Stomach (tissue), 9 donors: ENCODE data around the gene NLRP8. TPM values are rescaled to one million over a fixed set of nuclear protein-coding genes. Genes with fewer than 3 reads are reported as not detected.

Experiments
- DNase-seq, 2 donors: peaks; one replicate each; pipeline versions ENCODE4 v3.0.0 to v3.0.0-alpha.2; 2013 to 2019
- H3K27ac ChIP-seq, 5 donors: fragments of 200-600 bp in 4 of 5; sonication (generic) in 4 of 5; one replicate each; pipeline ENCODE4 v1.5.1; 2013 to 2019; ENCODE audit warnings: mild to moderate bottlenecking in 1 of 5, moderate library complexity in 1 of 5
- H3K27me3 ChIP-seq, 3 donors: fragments of 200-600 bp; sonication (generic); one replicate each; pipeline ENCODE4 v1.5.1; 2017 to 2019; ENCODE audit warnings: mixed run types in 1 of 3
- H3K36me3 ChIP-seq, 4 donors: fragments of 200-600 bp; sonication (generic); 1 replicate in 3 of 4; 2 replicates in 1 of 4; pipeline ENCODE4 v1.5.1; 2016 to 2019
- H3K4me1 ChIP-seq, 4 donors: fragments of 200-600 bp; sonication (generic); one replicate each; pipeline ENCODE4 v1.5.1; 2016 to 2019
- H3K4me3 ChIP-seq, 4 donors: fragments of 200-600 bp; sonication (generic) in 3 of 4; one replicate each; pipeline ENCODE4 v1.5.1; 2016 to 2019; ENCODE audit warnings: mild to moderate bottlenecking in 1 of 4
- H3K9me3 ChIP-seq, 4 donors: fragments of 200-600 bp; sonication (generic); one replicate each; pipeline ENCODE4 v1.5.1; 2016 to 2019
- CTCF ChIP-seq, 7 experiments: fragments of 450-650 bp in 4 of 7; fragments of 200-600 bp in 3 of 7; sonication (generic) in 3 of 7; IDR thresholded peaks; one replicate each; pipeline ENCODE4 v1.5.1; 2016 to 2019; ENCODE audit warnings: antibody characterized with exemption in 7 of 7, control low read depth in 2 of 7, mild to moderate bottlenecking in 1 of 7
- EP300 ChIP-seq: sonication (generic); formaldehyde crosslinking; IDR thresholded peaks from one replicate; pipeline ENCODE4 v1.6.1; 2017; ENCODE audit warnings: antibody characterized with exemption
- POLR2A ChIP-seq, 4 donors: fragments of 450-650 bp; IDR thresholded peaks; one replicate each; pipeline ENCODE4 v1.6.1; 2016; ENCODE audit warnings: antibody characterized with exemption in 4 of 4, control low read depth in 2 of 4, mild to moderate bottlenecking in 1 of 4, moderate library complexity in 1 of 4
- POLR2AphosphoS5 ChIP-seq, 3 donors: sonication (generic); formaldehyde crosslinking; IDR thresholded peaks; one replicate each; pipeline ENCODE4 v1.6.1; 2016; ENCODE audit warnings: antibody characterized with exemption in 3 of 3
- WGBS, 5 donors: extraction: QIAGEN DNeasy Blood & Tissue Kit in 3 of 5; methylation state at CpG; one replicate each; pipeline versions ENCODE4 v1.1.5 to v1.1.7; 2013 to 2018; 5-methylcytosine and 5-hydroxymethylcytosine counted together
- intact Hi-C: fragments of 100-400 bp; cut with DNase I; formaldehyde crosslinking; loops from one replicate; pipeline ENCODE4 v1.15.1; 2023; ENCODE audit warnings: low total_unique reads
- polyA plus RNA-seq, 3 donors: library from polyadenylated mRNA; stranded (reverse); fragments of 200-250 nt; gene quantifications; one replicate each; pipeline ENCODE4 v1.2.3, GENCODE V29; 2013
- total RNA-seq, 5 donors: library from RNA; depleted of rRNA; stranded (reverse); fragments of >200 nt; gene quantifications; one replicate each; pipeline versions ENCODE4 v1.1.0 to v1.2.3, GENCODE V29; 2014 to 2016
- donor health status: healthy with polysubstance abuse.
- donor health status: Bipolar disorder and iron deficiency.
- donor health status: healthy.

The NLRP8 gene
- total and polyA plus RNA-seq, 8 donors, result not detected

- H3K4me3 ChIP-seq, result no peak overlapping the region
- H3K27ac ChIP-seq, result no peak overlapping the region
Observed at GRCh38 chr19:55956431-55956830, 8.8 kb downstream of the NLRP8 start.

GRCh38 chr19:55958356-55958755 is 10.7 kb downstream of the NLRP8 start:
- intact Hi-C loops, result no loop called here
- Histone ChIP-seq H3K27ac (no peak overlapping the region), H3K4me3 (no peak overlapping the region), H3K4me1 (no peaks in the 10 kb centered on the region), H3K36me3 (no peaks in the 10 kb centered on the region), H3K9me3 (peaks cover 0 to 1% (median 0%) of the 10 kb centered on the region in 4 donors), H3K27me3 (no peaks in the 10 kb centered on the region)
- peak in 1 of 2 donors; percentile 17 for DNase-seq
- no peak for TF ChIP-seq CTCF (IDR thresholded peaks at IDR 0.05)
- 50 to 80% (median 56%) methylated on average over 4 of the region's 4 CpGs for WGBS, 5 donors

More at GRCh38 chr19:55956431-55956830, 8.8 kb downstream of the NLRP8 start:
- DNase-seq, result no peak
- Histone ChIP-seq H3K9me3 (peaks cover 0 to 8% (median 0%) of the 10 kb centered on the region in 4 donors), H3K4me1 (no peaks in the 10 kb centered on the region), H3K36me3 (no peaks in the 10 kb centered on the region), H3K27me3 (no peaks in the 10 kb centered on the region)
- TF ChIP-seq POLR2A (IDR thresholded peaks at IDR 0.05), result no peak
- TF ChIP-seq EP300, result no peak
- TF ChIP-seq POLR2AphosphoS5 (IDR thresholded peaks at IDR 0.05), result no peak
- no peak for TF ChIP-seq CTCF (IDR thresholded peaks at IDR 0.05)
- intact Hi-C loops, result no loop called here
- 73 to 81% (median 80%) methylated on average over 7 of the region's 7 CpGs for WGBS, 5 donors

- TF ChIP-seq EP300, result no peak
- TF ChIP-seq POLR2AphosphoS5 (IDR thresholded peaks at IDR 0.05), result no peak
- no peak for TF ChIP-seq CTCF (IDR thresholded peaks at IDR 0.05)
- no peak for TF ChIP-seq POLR2A (IDR thresholded peaks at IDR 0.05)
- no peaks in the 10 kb centered on the region for H3K4me1 ChIP-seq
- no peak overlapping the region for H3K27ac ChIP-seq
- no peaks in the 10 kb centered on the region for H3K36me3 ChIP-seq
- WGBS, 5 donors, result 83 to 88% (median 85%) methylated on average over 6 of the region's 6 CpGs
- H3K4me3 ChIP-seq, result no peak overlapping the region
- peaks cover 0 to 3% (median 0%) of the 10 kb centered on the region in 4 donors for H3K9me3 ChIP-seq
- intact Hi-C loops, result no loop called here
- DNase-seq, result no peak
- no peaks in the 10 kb centered on the region for H3K27me3 ChIP-seq
Observed at GRCh38 chr19:55959996-55960675, 12.5 kb downstream of the NLRP8 start.

GRCh38 chr19:55962186-55962585 is 14.6 kb downstream of the NLRP8 start:
- intact Hi-C loops, result no loop called here
- Histone ChIP-seq H3K27me3 (no peaks in the 10 kb centered on the region), H3K27ac (no peak overlapping the region), H3K9me3 (peaks cover 0 to 4% (median 0%) of the 10 kb centered on the region in 4 donors), H3K4me3 (no peak overlapping the region), H3K36me3 (no peaks in the 10 kb centered on the region), H3K4me1 (no peaks in the 10 kb centered on the region)
- 85 to 93% (median 90%) methylated on average over 9 to 10 of the region's 10 CpGs for WGBS, 5 donors
- TF ChIP-seq POLR2A (IDR thresholded peaks at IDR 0.05) (no peak), EP300 (no peak), POLR2AphosphoS5 (IDR thresholded peaks at IDR 0.05) (no peak), CTCF (IDR thresholded peaks at IDR 0.05) (no peak)
- no peak for DNase-seq
